ENCODE data around the gene LYVE1.
A peak's percentile ranks its signal among the peaks of the same experiment; 100 is the strongest.

LYVE1 gene

DNA sequence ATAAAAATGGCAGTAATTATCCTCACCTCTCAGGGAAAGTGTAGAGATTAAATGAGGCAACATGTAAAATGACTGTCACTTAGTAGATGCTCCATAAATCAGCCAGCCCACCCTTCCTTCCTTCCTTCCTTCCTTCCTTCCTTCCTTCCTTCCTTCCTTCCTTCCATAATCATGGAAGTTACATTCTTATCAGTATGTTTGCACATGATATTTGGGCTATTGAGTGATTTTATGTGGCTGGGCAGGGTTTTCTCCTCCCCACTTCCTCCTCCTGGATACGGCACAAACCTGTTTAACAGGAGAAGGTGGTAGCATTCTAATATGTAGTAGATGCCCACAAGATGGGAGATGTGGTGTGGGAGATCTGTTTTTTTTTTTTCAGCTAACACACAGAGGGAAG is 11.9 kb downstream of the LYVE1 start:
- no peak for DNase-seq (ENCODE audit: low read depth)

DNA sequence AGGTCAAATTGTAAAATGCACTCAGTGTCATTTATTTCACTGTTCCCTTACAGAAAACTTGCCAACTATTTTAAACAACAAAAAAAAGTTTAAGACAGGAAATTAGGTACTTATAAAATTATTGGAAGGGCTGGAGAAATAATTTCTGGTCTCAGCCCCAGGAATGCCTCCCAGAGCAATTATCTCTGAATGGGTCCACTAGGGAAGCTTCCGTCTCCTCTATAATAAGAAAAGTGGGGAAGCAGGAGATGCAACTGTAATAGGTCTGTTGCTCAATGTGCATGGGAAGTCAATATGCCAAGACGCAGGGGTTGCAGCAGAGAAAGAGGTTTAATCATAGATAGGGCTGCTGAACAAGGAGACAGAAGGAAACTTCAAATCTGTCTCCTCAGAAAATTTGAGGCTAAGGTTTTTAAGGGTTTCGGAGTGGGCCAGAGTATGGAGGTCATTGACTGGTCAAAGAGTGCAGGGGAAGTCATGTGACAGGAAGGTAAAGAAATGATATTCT is 16.6 kb downstream of the LYVE1 start:
- no peak for DNase-seq (ENCODE audit: low read depth)

DNA sequence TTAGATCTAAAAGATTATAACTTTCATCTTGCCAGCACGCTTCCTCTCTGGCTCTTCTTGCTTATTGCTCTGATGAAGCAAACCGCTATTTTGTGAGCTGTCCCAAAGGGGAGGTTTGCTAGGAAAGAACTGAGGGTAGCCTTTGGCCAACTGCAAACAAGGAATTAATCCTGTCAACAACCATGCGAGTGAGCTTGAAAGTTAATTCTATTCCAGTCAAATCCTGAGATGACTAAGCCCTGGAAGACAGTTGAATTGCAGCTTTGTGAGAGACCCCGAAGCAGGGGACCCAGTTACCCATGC is 17.2 kb downstream of the LYVE1 start:
- no peak for DNase-seq (ENCODE audit: low read depth)

DNA sequence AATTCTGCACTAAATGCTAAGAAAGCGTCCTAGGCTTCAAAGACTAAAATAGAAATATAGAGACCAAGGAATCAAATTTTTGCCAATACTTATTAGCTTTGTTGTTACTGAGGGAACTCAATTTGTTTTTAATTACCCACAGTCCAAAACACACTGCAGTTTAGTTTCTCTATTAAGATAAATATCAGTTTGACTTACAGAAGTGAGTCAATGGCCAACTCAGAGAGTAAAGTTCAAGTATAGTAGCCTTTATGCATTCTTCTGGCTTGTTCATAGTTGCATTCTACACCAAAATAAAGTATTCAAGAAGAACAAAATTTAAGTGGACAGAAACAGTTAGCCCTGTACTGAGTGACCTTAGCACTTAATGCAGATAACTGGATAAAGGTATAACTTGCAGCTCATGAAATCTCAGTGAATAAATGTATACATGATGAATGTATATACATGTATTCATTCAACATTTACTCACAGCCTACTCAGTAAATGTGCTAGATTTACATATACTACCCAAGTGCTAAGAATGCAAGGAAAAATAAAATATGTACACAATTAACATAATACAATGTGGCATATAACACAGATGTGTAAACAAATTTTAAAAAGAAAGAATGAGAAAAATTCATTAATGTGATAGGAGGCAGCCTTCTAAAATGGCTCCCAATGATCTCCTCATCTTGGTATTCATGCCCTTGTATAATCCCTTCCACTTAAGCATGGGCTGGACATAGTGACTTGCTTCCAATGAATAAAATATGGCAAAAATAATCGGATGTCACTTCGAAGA is 17.8 kb downstream of the LYVE1 start:
- DNase-seq (ENCODE audit: low read depth), result peak; percentile 28

DNA sequence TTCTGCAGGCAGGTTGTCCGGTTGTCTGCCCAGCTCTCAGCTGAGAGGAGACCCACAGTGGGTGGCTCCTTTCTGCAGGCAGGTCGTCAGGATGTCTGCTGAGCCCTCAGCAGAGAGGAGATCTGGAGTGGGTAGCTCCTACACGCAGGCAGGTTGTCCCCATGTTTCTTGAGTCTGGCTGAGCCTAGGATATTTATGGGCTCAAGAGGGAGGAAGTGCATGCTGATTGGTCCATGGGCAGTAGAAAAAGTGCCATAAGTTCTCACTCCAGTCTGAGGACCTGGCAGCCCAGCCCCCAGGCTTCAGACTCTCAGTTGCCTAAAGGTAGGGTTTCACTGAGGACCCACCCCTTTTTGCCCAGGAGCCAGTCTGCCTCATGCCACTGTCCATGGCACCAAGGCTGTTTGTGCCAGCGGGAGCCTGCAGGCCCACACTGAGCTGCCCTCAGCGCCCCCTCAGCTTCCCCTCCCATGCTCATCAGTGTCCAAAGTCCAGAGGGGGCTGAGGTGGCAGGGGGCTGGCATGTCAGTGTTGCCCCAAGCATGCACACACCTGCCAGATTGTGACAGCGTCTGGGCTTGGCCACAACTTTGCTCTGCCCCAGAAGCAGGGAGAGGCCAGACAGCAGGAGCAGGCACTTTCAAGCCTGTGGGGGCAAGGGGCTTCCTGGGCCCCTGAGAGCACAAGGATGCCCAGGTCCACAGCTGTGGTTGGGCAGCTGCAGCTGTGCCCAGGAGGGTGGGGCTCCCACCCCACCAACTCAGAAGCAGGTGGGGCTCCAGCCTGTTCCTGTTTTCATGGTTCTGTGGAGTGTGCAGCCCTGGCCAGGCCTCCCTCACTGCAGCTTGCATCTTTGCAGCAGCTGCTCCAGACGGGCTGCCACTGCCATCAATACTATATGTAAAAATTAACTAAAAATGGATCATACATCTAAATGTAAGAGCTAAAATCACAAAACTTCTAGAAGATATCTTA is 23.7 kb downstream of the LYVE1 start:
- DNase-seq (ENCODE audit: low read depth), result no peak

DNA sequence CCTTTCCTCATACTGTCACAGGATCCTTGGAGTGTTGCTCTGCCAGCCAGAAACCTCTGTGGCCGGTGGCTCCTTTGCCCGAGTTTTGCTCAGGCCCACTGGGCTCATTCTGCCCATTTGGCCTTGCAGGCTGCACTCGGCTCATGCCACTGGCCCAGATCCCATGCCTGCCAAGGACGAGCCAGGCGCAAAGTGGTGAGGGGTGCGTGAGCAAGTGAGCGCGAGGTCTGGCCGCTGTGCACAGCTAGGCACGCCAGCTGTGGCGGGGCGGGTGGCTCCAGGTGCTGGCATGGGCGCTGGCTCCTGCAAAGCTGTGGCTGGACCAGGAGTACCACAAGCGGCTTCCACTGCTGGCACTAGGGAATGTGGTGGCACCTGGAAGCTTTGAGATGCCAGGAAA is 24.7 kb downstream of the LYVE1 start:
- no peak for DNase-seq (ENCODE audit: low read depth)

DNA sequence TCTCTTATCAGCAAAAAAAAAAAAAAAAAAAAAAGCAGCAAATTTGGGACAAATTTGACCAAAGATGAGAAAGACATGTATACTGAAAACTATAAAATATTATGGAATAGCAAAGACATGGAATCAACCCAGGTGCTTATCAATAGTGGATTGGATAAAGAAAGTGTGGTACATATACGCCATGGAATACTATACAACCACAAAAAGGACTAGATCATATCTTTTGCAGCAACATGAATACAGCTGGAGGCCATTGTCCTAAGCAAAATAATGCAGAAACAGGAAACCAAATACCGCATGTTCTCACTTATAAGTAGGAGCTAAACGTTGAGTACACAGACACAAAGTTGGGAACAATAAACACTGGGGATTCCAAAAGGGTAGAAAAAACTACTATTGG is 25.7 kb downstream of the LYVE1 start:
- DNase-seq (ENCODE audit: low read depth), result no peak

DNA sequence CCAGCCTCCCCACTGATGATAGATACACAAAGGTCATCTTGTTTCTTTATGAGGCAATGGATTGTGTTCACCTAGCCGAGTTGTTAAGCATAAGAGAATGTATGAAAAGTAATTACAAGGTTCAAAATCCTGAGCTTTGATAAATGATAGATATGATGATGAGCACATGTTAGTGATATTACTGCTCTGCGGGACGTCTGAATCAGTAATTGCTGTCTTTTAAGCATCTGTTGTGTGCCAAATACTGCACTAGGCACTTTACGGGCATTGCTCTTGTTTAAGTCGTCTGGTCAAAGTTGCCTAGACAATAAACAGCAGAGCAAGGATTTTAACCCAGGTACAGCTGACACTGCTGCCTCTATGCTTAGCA is 26.9 kb downstream of the LYVE1 start:
- DNase-seq (ENCODE audit: low read depth), result no peak

DNA sequence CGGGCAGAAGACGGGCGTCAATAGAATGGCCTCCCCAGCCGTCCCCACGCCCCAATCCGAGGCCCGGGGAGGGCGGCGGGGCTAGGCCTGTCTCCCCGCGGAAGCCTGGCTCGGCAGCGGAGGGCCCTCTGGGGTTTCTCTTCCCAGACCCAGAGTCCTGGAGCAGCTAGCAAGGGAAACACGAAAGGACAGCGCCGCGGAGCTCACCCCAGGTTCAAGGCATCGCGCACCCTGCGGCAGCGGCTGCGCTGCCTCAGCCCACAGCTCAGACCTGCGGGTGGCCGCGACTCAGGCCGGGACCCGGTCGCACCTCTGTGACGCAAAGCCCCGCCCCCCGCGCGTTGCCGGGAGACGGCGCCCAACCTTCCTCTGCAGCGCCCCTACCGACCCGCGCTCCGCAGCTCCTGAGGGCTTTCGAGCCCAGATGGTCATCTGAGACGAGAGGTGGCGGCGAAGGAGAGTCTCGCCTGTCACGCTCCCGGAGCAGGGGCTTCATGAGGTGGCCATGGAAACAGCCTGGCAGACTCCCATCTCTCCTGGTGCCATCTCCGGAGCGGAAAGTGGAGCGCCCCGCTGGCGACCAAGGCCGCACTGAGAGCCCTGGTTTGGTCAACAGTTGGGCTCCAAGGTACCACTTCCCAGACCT is 27.4 kb downstream of the LYVE1 start, which contains the start of gene RNF141:
Gene RNF141, minus strand, starts transcription at position 273 of the 646 bp plus-strand sequence. CDS start 7,029 bp downstream, outside the sequence.
- DNase-seq (ENCODE audit: low read depth), result peak; percentile 75

DNA sequence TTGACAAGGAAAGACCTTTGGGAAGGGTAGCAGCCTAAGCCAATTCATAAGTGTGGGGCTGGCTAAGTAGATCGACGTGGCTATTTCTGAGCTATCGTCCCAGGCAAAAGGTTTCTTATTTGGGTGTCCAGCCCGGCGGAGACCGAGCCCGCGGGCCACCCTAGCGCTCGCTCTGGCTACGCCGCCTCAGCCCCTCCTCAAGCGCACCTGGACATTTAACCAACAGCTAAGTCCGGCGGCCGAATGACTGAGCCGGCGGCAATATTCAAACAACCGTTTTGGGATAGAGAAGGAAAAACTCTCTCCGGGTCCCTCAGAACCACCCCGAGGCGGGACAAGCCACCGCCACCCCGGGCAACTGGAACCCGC is 27.9 kb downstream of the LYVE1 start:
- no peak for DNase-seq (ENCODE audit: low read depth)

DNA sequence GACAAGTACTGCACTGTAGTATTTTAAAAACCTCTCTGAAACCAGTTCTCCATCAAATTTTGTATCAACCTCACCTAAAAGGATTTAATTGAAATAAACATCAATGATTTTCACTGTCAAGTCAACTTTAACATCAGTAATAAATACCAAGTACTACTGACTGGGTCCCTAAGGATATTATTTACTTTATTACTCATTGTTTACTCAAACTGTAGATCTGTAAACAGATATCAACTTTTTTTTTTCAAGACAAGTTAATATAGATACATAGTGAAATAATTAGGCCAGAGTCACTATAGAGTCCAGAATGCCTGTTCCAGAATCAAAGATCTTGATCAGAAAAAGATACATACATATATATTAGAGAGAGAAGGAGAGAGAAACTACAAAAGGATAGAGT is 29.1 kb downstream of the LYVE1 start:
- DNase-seq (ENCODE audit: low read depth), result no peak

DNA sequence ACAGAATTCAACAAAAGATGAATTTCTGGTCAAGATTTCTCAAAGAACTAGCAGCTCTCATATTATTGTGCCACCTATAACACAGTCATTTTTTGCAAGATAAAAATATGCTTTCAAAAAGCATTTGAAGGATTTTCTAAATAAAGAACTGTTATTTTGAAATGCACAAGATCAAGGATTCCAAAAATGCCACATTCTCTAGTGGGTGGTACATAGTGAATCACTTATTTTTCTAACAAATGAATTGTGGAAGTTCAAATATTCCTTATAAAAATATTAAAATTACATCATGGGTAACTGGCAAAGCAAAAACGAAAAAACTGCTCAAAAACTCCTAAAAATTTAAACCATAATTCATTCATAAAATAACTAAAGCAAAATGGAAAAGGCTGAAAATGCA is 29.5 kb downstream of the LYVE1 start:
- DNase-seq (ENCODE audit: low read depth), result no peak

DNA sequence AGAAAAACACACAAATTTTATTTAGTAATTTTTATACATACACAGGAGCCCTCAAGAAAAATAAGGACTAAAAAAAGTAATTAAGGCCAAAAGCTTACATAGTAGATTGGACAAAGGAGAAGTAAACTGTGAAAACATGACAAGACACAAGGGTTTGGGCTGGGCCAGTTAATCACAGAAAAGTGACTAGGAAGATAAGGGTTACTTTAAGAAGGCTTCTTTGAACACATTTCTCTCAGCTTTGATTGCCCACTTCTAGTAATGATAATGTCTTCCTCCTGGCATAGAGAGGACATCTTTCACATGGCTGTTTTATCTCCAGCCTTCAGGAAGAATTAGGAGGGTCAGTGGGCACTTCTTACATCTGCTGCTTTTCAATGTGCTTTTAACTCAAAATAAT is 30.9 kb downstream of the LYVE1 start:
- no peak for DNase-seq (ENCODE audit: low read depth)

DNA sequence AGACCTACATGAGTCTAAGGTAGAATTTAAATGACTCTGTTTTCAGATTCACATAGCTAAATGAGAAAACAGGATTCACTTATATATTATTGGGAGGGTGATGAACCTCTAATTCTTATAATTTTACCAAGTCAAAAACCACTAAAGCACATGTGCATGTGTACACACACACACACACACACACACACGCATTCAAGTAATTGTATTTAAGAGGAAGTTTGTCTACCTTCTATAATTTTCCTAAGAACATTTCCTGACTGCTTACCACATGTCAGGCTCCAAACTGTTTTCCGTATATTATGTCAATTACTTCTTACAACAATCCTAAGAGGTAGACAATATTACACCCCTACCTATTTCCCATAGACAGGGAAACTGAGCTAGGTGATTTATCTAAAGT is 34.1 kb downstream of the LYVE1 start:
- DNase-seq (ENCODE audit: low read depth), result no peak

DNA sequence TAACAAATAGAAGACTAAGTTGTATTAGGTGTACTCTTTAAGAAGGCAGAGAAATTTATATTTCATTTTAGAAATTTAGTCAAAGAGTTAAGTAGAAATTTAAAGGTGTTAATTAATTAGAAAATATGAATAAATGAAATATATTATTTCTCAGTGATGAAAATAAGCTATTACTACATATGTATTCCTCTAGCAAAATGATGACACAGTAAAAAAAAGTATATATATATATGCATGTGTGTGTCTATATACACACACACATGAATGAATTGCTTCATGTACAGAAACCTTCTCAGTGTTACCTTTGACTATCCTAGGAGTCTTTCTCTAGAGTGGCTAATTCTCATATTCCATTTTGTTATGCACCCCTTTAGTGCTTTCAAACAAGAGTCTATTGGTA is 35.1 kb downstream of the LYVE1 start:
- DNase-seq (ENCODE audit: low read depth), result no peak

DNA sequence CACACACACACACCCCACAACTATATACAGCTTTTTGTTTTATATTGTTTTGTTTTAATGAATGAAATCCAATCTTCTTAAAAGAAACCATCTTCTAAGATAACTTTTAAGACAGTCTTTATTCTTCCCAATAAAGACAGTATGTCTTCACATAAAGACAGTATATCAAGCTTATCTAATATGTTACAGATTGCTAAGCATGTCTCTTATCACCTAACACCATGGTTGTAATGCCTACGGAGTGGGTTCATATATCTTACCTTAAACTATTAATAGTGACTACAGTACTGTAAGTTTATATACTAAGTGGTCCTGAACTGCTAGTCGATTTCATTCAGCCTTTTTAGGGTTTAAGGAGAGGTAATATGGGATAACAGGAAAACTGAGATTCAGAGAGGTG is 35.9 kb downstream of the LYVE1 start:
- DNase-seq (ENCODE audit: low read depth), result no peak

DNA sequence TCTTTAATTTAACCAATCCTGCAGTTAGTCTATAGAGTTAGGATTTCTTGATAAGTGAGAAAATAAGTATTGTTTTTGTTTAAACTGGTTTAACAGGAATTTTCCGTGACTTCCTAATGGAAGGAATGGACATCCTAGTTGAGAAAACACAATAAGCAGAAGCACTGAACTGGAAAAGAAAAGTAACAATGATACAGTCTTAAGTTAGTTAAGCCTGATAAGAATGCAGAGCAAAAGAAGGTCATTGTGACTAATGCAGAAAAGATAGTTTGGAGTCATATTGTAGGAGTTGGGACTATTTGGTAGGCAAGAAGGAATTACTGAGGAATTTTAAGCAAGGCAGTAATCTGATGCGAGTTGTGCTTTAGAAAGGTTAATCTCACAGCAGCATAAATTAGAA is 39.2 kb downstream of the LYVE1 start:
- no peak for DNase-seq (ENCODE audit: low read depth)

DNA sequence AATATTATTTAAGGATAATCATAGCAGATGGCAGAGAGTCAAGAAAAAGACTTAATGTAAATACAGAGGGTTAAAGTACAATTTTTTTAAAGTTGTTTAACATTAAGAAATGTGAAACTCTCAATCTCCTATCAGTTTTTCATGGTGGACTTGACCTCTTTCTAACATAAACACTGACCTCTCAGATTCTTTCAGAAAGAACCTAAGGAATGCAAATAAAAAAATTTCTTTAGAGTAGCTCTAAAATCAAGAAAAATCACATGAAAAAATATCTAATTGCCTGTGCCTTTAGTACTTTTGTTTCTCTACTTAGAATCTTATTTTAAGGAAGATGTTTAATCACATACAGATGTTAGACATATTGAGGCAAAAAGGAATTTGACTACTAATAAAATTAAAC is 40.3 kb downstream of the LYVE1 start:
- DNase-seq (ENCODE audit: low read depth), result no peak

DNA sequence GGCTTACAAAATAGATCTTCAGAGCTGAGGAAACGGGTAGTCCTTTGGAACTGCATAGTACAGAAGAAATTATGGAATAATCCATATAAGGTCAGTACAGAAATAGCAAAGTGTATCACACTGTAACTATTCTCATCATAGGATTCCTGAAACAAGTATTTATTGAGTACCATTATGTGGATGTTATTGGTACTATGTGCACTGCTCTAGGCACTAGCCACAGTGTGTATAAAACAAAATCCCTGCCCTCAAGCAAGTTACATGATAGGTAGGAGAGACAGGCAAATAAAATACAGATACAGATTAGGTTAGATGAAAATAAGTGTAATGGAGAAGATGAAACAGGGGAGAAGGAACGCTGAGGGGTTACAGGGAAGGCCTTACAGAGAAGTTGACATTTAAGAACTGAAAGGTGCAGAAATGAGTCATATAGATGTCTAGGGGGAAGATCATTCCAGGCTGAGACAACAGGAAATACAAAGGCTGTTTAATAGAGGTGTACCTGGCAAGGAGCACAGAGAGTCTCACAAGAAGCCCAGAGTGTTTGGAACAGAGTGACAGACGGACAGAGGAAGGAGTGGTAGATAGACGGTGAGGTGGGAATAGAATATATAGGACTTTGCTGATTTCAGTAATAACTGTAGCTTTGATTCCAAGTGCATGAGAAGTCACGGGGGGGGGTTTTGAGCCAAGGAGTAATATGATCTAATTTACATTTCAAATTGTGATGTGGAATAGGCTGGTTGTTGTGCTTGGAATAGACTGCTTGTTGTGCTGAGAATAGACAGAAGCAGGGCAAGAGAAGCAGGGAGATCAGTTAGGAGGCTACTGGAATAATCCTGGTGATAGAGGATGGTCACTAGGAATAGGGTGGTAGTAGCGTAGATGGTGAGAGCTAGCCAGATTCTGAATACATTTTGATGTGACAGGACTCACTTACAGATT is 41.2 kb downstream of the LYVE1 start:
- no peak for DNase-seq (ENCODE audit: low read depth)

DNA sequence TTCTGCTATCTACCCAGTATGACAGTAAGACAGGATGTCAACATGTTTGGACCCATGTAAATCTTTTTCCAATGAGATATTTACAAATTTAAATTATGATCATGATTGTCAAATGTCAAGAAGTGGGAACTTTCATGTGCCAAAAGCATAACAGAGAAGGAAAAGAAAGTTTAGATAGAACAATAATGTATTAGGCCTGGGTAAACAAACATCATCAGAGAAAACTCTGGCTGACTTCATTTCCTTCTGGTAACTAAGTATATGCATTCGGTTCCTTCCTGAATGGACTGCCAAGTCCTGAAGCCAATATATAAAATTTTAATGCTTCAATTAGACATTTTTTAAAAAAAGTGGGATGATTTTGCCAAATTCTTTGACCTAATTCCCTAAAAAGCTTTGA is 44.0 kb downstream of the LYVE1 start:
- no peak for DNase-seq (ENCODE audit: low read depth)

DNA sequence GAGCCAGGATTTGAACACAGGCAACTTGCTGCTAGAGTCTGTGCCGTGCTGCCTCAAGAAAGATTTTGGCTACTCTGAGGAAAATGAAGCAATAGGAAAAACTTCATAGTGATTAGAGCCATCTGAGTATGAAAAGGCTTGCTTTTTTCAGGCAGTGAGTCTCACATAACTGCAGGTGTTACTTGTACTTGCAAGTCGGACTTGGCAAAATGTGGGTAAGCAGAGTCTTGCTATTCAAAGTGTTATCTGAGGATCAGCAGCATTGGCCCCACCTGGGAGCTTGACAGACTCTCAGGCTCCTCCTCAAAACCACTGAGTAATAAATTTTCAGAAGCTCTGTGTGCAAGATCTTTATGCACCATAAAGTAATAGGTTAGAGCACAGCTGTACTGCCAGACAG is 45.5 kb downstream of the LYVE1 start:
- DNase-seq (ENCODE audit: low read depth), result no peak

DNA sequence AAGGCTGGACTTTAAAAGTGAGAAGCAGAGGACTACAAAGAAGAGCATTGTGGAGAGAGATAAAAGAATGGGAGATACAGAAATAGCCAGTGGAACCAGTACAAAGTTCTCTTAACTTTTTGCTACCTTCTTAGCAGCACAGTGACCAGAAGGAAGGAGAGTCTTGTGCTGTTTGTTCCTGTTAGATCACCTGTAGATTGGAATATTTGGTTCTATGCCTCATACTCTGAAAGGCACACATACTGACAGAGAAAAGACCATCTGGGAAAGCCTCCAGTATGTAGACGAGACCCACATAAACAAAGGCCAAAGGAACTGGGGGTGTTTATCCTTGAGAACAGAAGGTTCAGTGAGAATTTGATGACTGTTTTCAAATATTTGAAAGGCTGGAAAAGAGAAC is 46.2 kb downstream of the LYVE1 start:
- DNase-seq (ENCODE audit: low read depth), result no peak
